CD4-positive, CD25-positive, alpha-beta regulatory T cell (primary cell): ENCODE measurements around the gene NKRF. TPM values are rescaled to one million over a fixed set of nuclear protein-coding genes. Genes with fewer than 3 reads are reported as not detected.

Experiments
- ATAC-seq, 2 donors: fragments of 150-1000 bp; cut with Tn5 transposase; one replicate each; pipeline ENCODE4 v1.10.0; 2021; ENCODE audit warnings: low read depth in 2 of 2, moderate number of reproducible peaks in 2 of 2, moderate library complexity in 1 of 2
- DNase-seq, 3 donors: peaks; one replicate each; pipeline versions ENCODE4 v3.0.0 to v3.0.0-alpha.2; 2012 to 2022; ENCODE audit warnings: mixed read lengths in 1 of 3
- H3K27ac ChIP-seq: one replicate; pipeline ENCODE4 v1.7.0; 2013; ENCODE audit warnings: mild to moderate bottlenecking, low read length; ENCODE audit not compliant: insufficient read depth, poor library complexity, severe bottlenecking
- H3K27me3 ChIP-seq: one replicate; pipeline ENCODE4 v1.7.0; 2013; ENCODE audit warnings: low read length; ENCODE audit not compliant: control insufficient read depth, insufficient read depth
- H3K36me3 ChIP-seq: one replicate; pipeline ENCODE4 v1.7.0; 2013; ENCODE audit warnings: mild to moderate bottlenecking, low read length, moderate library complexity; ENCODE audit not compliant: control insufficient read depth, insufficient read depth
- H3K4me1 ChIP-seq: 2 replicates; pipeline ENCODE4 v1.7.0; 2013; ENCODE audit warnings: mild to moderate bottlenecking, low read length; ENCODE audit not compliant: insufficient read depth, control insufficient read depth, poor library complexity, severe bottlenecking
- H3K4me3 ChIP-seq: one replicate; pipeline ENCODE4 v1.7.0; 2013; ENCODE audit warnings: low read depth, mild to moderate bottlenecking, low read length, moderate library complexity
- H3K9me3 ChIP-seq, 2 experiments: 1 replicate in 1 of 2; 2 replicates in 1 of 2; pipeline ENCODE4 v1.7.0; 2013; ENCODE audit warnings: low read length in 2 of 2, mild to moderate bottlenecking in 1 of 2, moderate library complexity in 1 of 2; ENCODE audit not compliant: control insufficient read depth in 2 of 2
- H3K27ac Mint-ChIP-seq, 3 donors: one replicate each; pipeline ENCODE4 v1.8.0; 2020 to 2022; ENCODE audit warnings: mild to moderate bottlenecking in 3 of 3, mixed read lengths in 3 of 3, moderate library complexity in 2 of 3
- H3K27me3 Mint-ChIP-seq: one replicate; pipeline ENCODE4 v1.8.0; 2022; ENCODE audit warnings: mild to moderate bottlenecking, mixed read lengths
- H3K36me3 Mint-ChIP-seq: one replicate; pipeline ENCODE4 v1.8.0; 2020; ENCODE audit warnings: mixed read lengths
- H3K4me1 Mint-ChIP-seq, 4 donors: one replicate each; pipeline ENCODE4 v1.8.0; 2020 to 2022; ENCODE audit warnings: mixed read lengths in 4 of 4, mild to moderate bottlenecking in 1 of 4
- H3K4me3 Mint-ChIP-seq, 4 donors: one replicate each; pipeline ENCODE4 v1.8.0; 2020 to 2022; ENCODE audit warnings: mild to moderate bottlenecking in 4 of 4, mixed read lengths in 4 of 4, moderate library complexity in 3 of 4
- H3K9me3 Mint-ChIP-seq, 7 donors: one replicate each; pipeline ENCODE4 v1.8.0; 2020 to 2022; ENCODE audit warnings: mixed read lengths in 7 of 7, mild to moderate bottlenecking in 3 of 7, moderate library complexity in 2 of 7
- polyA plus RNA-seq, 4 donors: library from polyadenylated mRNA; unstranded; fragments of 300-500 nt; fragmentation: Illumina TruSeq; gene quantifications; one replicate each; pipeline ENCODE4 v1.2.3, GENCODE V29; 2021
- total RNA-seq: library from RNA; stranded (reverse); gene quantifications from one replicate; pipeline ENCODE4 v1.2.3, GENCODE V29; 2022

NKRF gene
- total and polyA plus RNA-seq, 5 donors from 2014 or later: 3.4 to 14.1 (median 6.7) TPM

DNA sequence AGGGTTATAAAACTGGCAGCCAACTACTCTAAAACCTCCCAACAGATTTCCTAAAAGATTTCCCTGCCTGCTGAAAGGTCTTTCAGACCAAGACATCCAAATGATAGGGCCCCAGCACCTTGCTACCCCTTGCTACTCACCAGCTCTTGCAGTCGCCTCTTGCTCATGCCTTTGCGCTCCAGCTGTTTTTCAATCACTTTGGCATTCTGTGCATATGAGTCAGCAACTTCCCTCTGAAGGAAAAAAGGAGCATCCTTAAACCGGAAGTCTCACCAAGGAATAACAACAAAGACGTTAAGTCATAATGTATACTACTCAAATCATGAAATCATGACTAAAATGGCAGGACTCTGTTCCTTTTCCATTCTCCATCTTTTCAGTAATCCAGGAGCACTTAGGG is 65.0 kb downstream of the NKRF start:
- Mint-ChIP-seq H3K27ac (no peak overlapping the region), H3K4me1 (no peaks in the 10 kb centered on the region), H3K9me3 (no peaks in the 10 kb centered on the region), H3K27me3 (no peaks in the 10 kb centered on the region), H3K36me3 (peaks cover 13% of the 10 kb centered on the region), H3K4me3 (no peak overlapping the region)
- ATAC-seq: no peak
- H3K27ac ChIP-seq: no peak overlapping the region
- no peaks in the 10 kb centered on the region for H3K4me1 ChIP-seq
- no peak for DNase-seq
- H3K4me3 ChIP-seq: no peak overlapping the region
- peaks cover 11% of the 10 kb centered on the region for H3K36me3 ChIP-seq
- H3K9me3 ChIP-seq: no peaks in the 10 kb centered on the region
- no peaks in the 10 kb centered on the region for H3K27me3 ChIP-seq

DNA sequence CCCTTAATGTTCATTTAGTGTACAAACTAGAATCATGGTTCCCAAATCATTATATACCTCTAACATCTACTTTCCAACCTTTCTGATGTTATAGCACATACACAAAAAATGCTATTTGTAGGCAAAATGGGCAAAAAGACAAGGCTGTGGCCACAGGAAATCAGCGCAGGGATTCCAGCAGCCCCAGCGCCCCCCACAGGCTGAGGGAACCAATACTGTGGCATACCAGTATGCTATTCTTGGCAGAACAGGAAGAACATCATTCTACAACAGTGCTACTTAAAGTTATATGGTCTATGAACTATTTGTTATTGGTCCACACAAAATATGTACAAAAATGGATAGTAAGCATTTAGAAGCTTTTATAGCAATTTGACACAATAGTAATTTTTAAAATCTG is 66.4 kb downstream of the NKRF start:
- Mint-ChIP-seq H3K4me3 (no peak overlapping the region), H3K9me3 (no peaks in the 10 kb centered on the region), H3K4me1 (no peaks in the 10 kb centered on the region), H3K36me3 (peaks cover 13% of the 10 kb centered on the region), H3K27me3 (no peaks in the 10 kb centered on the region), H3K27ac (peak overlapping the region in 1 of 3 donors; percentile 14)
- H3K9me3 ChIP-seq: no peaks in the 10 kb centered on the region
- no peaks in the 10 kb centered on the region for H3K27me3 ChIP-seq
- no peaks in the 10 kb centered on the region for H3K4me1 ChIP-seq
- H3K27ac ChIP-seq: no peak overlapping the region
- H3K36me3 ChIP-seq: peaks cover 11% of the 10 kb centered on the region
- no peak overlapping the region for H3K4me3 ChIP-seq
- no peak for ATAC-seq
- no peak for DNase-seq

Other genes starting within 250 kb of the NKRF start
- 2.6 TPM for gene SLC25A43, start 207.1 kb downstream of the NKRF start, total RNA-seq
- gene SLC25A43, start 207.1 kb downstream of the NKRF start, polyA plus RNA-seq: 1 to 10 TPM; 3.0 to 4.9 (median 3.5) TPM
- gene SLC25A5, start 138.0 kb downstream of the NKRF start, total RNA-seq: 165 TPM
- gene SLC25A5, start 138.0 kb downstream of the NKRF start, polyA plus RNA-seq: 100 to 1,000 TPM; 236 to 336 (median 273) TPM
- 23.9 TPM for gene STEEP1, start 41.0 kb downstream of the NKRF start, total RNA-seq
- gene STEEP1, start 41.0 kb downstream of the NKRF start, polyA plus RNA-seq: 10 to 100 TPM; 11.3 to 15.0 (median 13.3) TPM
- 80.1 TPM for gene UBE2A, start 31.9 kb downstream of the NKRF start, total RNA-seq
- gene UBE2A, start 31.9 kb downstream of the NKRF start, polyA plus RNA-seq: 10 to 100 TPM; 44.6 to 62.9 (median 55.8) TPM
- gene SEPTIN6, start 86.7 kb upstream of the NKRF start, total RNA-seq: 290 TPM
- gene SEPTIN6, start 86.7 kb upstream of the NKRF start, polyA plus RNA-seq: 100 to 1,000 TPM; 144 to 201 (median 191) TPM
- not detected for gene SOWAHD, start 152.2 kb upstream of the NKRF start, total RNA-seq
- gene SOWAHD, start 152.2 kb upstream of the NKRF start, polyA plus RNA-seq: under 1 TPM; 0.38 to 0.52 (median 0.46) TPM
- 2,712 TPM for gene RPL39, start 185.2 kb upstream of the NKRF start, total RNA-seq
- 1,000 to 10,000 TPM; 3,971 to 5,634 (median 4,678) TPM for gene RPL39, start 185.2 kb upstream of the NKRF start, polyA plus RNA-seq
- 10.5 TPM for gene UPF3B, start 246.5 kb upstream of the NKRF start, total RNA-seq
- gene UPF3B, start 246.5 kb upstream of the NKRF start, polyA plus RNA-seq: 1 to 10 TPM; 2.9 to 4.8 (median 3.5) TPM